ENCODE results near the gene ZKSCAN3. TPM values are rescaled to one million over a fixed set of nuclear protein-coding genes. Genes with fewer than 3 reads are reported as not detected.

ZKSCAN3 gene
- total and polyA plus RNA-seq, 11 donors = 1.5 to 7.9 (median 4.9) TPM

- no peaks in the 10 kb centered on the region for H3K27me3 ChIP-seq
- no peak overlapping the region for H3K4me3 ChIP-seq
- no peak for ATAC-seq
- 92 to 96% (median 94%) methylated on average over 1 of the region's 1 CpG for WGBS, 4 donors
- DNase-seq = no peak
- intact Hi-C loops (cut with DNase I) = loop anchor here in 1 of 10 donors (2.0 kb wide), 1 partner anchor 47 kb away; no protein-coding TSS in a partner anchor
- H3K9me3 ChIP-seq = peaks cover 0 to 11% (median 4%) of the 10 kb centered on the region in 12 donors
- peaks cover 0 to 21% (median 5%) of the 10 kb centered on the region in 9 donors for H3K36me3 ChIP-seq
- no peak overlapping the region for H3K27ac ChIP-seq
- H3K4me1 ChIP-seq = no peaks in the 10 kb centered on the region
- TF ChIP-seq CTCF (IDR thresholded peaks at IDR 0.05) = no peak
- no peak for TF ChIP-seq POLR2A (IDR thresholded peaks at IDR 0.05)
Measured at GRCh38 chr6:28373925-28374324, 24.2 kb downstream of the ZKSCAN3 start.

GRCh38 chr6:28377879-28378278, 28.1 kb downstream of the ZKSCAN3 start:
- peaks cover 0 to 13% (median 5%) of the 10 kb centered on the region in 12 donors for H3K9me3 ChIP-seq

GRCh38 chr6:28378644-28379043, 28.9 kb downstream of the ZKSCAN3 start:
- H3K4me3 ChIP-seq = no peak overlapping the region
- H3K9me3 ChIP-seq = peaks cover 0 to 13% (median 5%) of the 10 kb centered on the region in 12 donors
- no peak overlapping the region for H3K27ac ChIP-seq
- H3K27me3 ChIP-seq = no peaks in the 10 kb centered on the region
- DNase-seq (no peak), ATAC-seq (no peak)
- peaks cover 0 to 44% (median 34%) of the 10 kb centered on the region in 9 donors for H3K36me3 ChIP-seq
- peaks cover 0 to 28% (median 7%) of the 10 kb centered on the region in 12 donors for H3K4me1 ChIP-seq
- no peak for TF ChIP-seq POLR2A (IDR thresholded peaks at IDR 0.05)
- no peak for TF ChIP-seq CTCF (IDR thresholded peaks at IDR 0.05)
- intact Hi-C loops (cut with DNase I) = no loop called here

More at GRCh38 chr6:28377879-28378278, 28.1 kb downstream of the ZKSCAN3 start:
- Histone ChIP-seq H3K4me1 (peaks cover 0 to 24% (median 6%) of the 10 kb centered on the region in 12 donors), H3K27me3 (no peaks in the 10 kb centered on the region), H3K4me3 (no peak overlapping the region), H3K36me3 (peaks cover 0 to 44% (median 34%) of the 10 kb centered on the region in 9 donors), H3K27ac (no peak overlapping the region)
- intact Hi-C loops (cut with DNase I) = no loop called here
- DNase-seq (no peak), ATAC-seq (no peak)
- TF ChIP-seq POLR2A (IDR thresholded peaks at IDR 0.05) = no peak
- TF ChIP-seq CTCF (IDR thresholded peaks at IDR 0.05) = no peak
- 97 to 100% (median 97%) methylated on average over 1 of the region's 1 CpG for WGBS, 4 donors

GRCh38 chr6:28380381-28380780, 30.6 kb downstream of the ZKSCAN3 start:
- no peak overlapping the region for H3K4me3 ChIP-seq
- peaks cover 0 to 13% (median 5%) of the 10 kb centered on the region in 12 donors for H3K9me3 ChIP-seq
- no peak overlapping the region for H3K27ac ChIP-seq
- peaks cover 0 to 30% (median 7%) of the 10 kb centered on the region in 12 donors for H3K4me1 ChIP-seq
- DNase-seq = no peak
- peaks cover 0 to 49% (median 39%) of the 10 kb centered on the region in 9 donors for H3K36me3 ChIP-seq
- no peak for ATAC-seq
- intact Hi-C loops (cut with DNase I) = loop anchor here in 1 of 10 donors (10.0 kb wide), 1 partner anchor 304 kb away; no protein-coding TSS in a partner anchor
- no peaks in the 10 kb centered on the region for H3K27me3 ChIP-seq
- TF ChIP-seq CTCF (IDR thresholded peaks at IDR 0.05) (no peak), POLR2A (IDR thresholded peaks at IDR 0.05) (no peak)
- WGBS, 4 donors = 91 to 95% (median 94%) methylated on average over 2 of the region's 2 CpGs
